Prostate gland (tissue), 2 donors: ENCODE data around the gene TMTC3.

Source experiments
- CTCF ChIP-seq, 4 experiments: fragments of 200-600 bp in 2 of 4; fragments of 450-650 bp in 2 of 4; sonication (generic) in 2 of 4; IDR thresholded peaks; 1 replicate in 3 of 4; 2 replicates in 1 of 4; pipeline ENCODE4 v1.5.1; 2016 to 2019; ENCODE audit warnings: antibody characterized with exemption in 4 of 4, mild to moderate bottlenecking in 2 of 4, moderate library complexity in 2 of 4
- POLR2A ChIP-seq: fragments of 450-650 bp; IDR thresholded peaks from one replicate; pipeline ENCODE4 v1.6.1; 2016; ENCODE audit warnings: antibody characterized with exemption, mild to moderate bottlenecking
- POLR2AphosphoS5 ChIP-seq: sonication (generic); formaldehyde crosslinking; IDR thresholded peaks from one replicate; pipeline ENCODE4 v1.6.1; 2017; ENCODE audit warnings: antibody characterized with exemption

GRCh38 chr12:88242939-88243338 lies 100.8 kb downstream of the TMTC3 start:
- TF ChIP-seq POLR2A (no peak), CTCF (IDR thresholded peaks at IDR 0.05) (no peak), POLR2AphosphoS5 (no peak)
